K562 (cell line): ENCODE results near the gene HK1. TPM values are rescaled to one million over a fixed set of nuclear protein-coding genes. Genes with fewer than 3 reads are reported as not detected.

ENCODE experiments used
- ATAC-seq: fragments of 200-7000 bp; cut with Tn5 transposase; 3 replicates; pipeline ENCODE4 v1.9.1; 2020; ENCODE audit warnings: moderate library complexity
- BruUV-seq: library from RNA; stranded (reverse); fragments of 400-500 nt; replicated peaks from 2 replicates; lab custom pipeline; 2021; lab: Mats Ljungman, UMichigan
- CTCF ChIA-PET: fragments of 300-600 bp; formaldehyde crosslinking; extraction: SDS; loops from one replicate; lab custom pipeline; 2021; ENCODE audit warnings: low intra/inter-chr PET ratio; lab: Yijun Ruan, JAX
- POLR2A ChIA-PET: fragments of 300-600, 350-650 bp; sonication (Branson Sonifier 250); formaldehyde crosslinking; extraction: SDS; loops from one replicate; lab custom pipeline; 2021; ENCODE audit warnings: antibody characterized with exemption, inconsistent platforms; lab: Yijun Ruan, JAX
- DNase-seq, 4 experiments: peaks; one replicate each; pipeline versions ENCODE4 v3.0.0 to v3.0.0-alpha.2; 2011 to 2018; ENCODE audit warnings: low spot score in 3 of 4, mixed read lengths in 3 of 4; ENCODE audit errors: extremely low read depth in 1 of 4
- FAIRE-seq: peaks from 2 replicates; lab custom pipeline; 2011; peaks lifted over from hg19 to GRCh38; lab: Jason Lieb, UNC
- H2AFZ ChIP-seq: 2 replicates; pipeline ENCODE4 v1.6.0; 2011; ENCODE audit warnings: low read depth, low read length, control low read depth, inconsistent platforms
- H3K27ac ChIP-seq: fragments of 200-600 bp; 3 replicates; pipeline ENCODE4 v1.8.0; 2011; ENCODE audit warnings: low read depth, mild to moderate bottlenecking, control low read depth, inconsistent platforms, low read length, moderate library complexity, mixed read lengths; ENCODE audit errors: extremely low read depth
- H3K27me3 ChIP-seq, 2 experiments: fragments of 300-600 bp in 1 of 2; 2 replicates in 1 of 2; 3 replicates in 1 of 2; pipeline versions ENCODE4 v1.6.0 to v1.8.0; 2011; ENCODE audit warnings: inconsistent platforms in 2 of 2, low read length in 2 of 2, mild to moderate bottlenecking in 1 of 2, mixed read lengths in 1 of 2, moderate library complexity in 1 of 2; ENCODE audit not compliant: control insufficient read depth in 2 of 2, insufficient read depth in 2 of 2
- H3K36me3 ChIP-seq: fragments of 300-600 bp; 3 replicates; pipeline ENCODE4 v1.8.0; 2011; ENCODE audit warnings: mild to moderate bottlenecking, low read length, inconsistent platforms; ENCODE audit not compliant: control insufficient read depth, insufficient read depth
- H3K4me1 ChIP-seq, 2 experiments: fragments of 200-600 bp in 1 of 2; replicated peaks in 1 of 2; 2 replicates in 1 of 2; 3 replicates in 1 of 2; pipeline versions ENCODE4 v1.5.1 to v1.8.0; 2011; ENCODE audit warnings: inconsistent platforms in 2 of 2, low read length in 2 of 2, mild to moderate bottlenecking in 1 of 2, mixed read lengths in 1 of 2, moderate library complexity in 1 of 2; ENCODE audit not compliant: control insufficient read depth in 2 of 2, insufficient read depth in 2 of 2
- H3K4me2 ChIP-seq: 2 replicates; pipeline ENCODE4 v1.6.1; 2011; ENCODE audit warnings: low read length, control low read depth, inconsistent platforms, mixed read lengths; ENCODE audit not compliant: insufficient read depth
- H3K4me3 ChIP-seq: fragments of 200-600 bp; sonication (generic), shearing (Covaris generic); 2 replicates; pipeline ENCODE4 v1.5.1; 2016; ENCODE audit warnings: control low read depth, inconsistent platforms
- H3K79me2 ChIP-seq: fragments of 200-600 bp; 3 replicates; pipeline ENCODE4 v1.8.0; 2011; ENCODE audit warnings: low read length, inconsistent platforms; ENCODE audit not compliant: control insufficient read depth, insufficient read depth
- H3K9ac ChIP-seq, 2 experiments: 2 replicates each; pipeline versions ENCODE4 v1.6.0 to v1.6.1; 2011; ENCODE audit warnings: low read depth in 2 of 2, low read length in 2 of 2, control low read depth in 1 of 2, inconsistent platforms in 1 of 2, mild to moderate bottlenecking in 1 of 2, mixed read lengths in 1 of 2; ENCODE audit not compliant: insufficient read depth in 1 of 2
- H3K9me1 ChIP-seq: one replicate; pipeline ENCODE4 v1.6.0; 2011; ENCODE audit warnings: inconsistent platforms, mild to moderate bottlenecking, low read length, moderate library complexity; ENCODE audit not compliant: control insufficient read depth, insufficient read depth
- H3K9me3 ChIP-seq: replicated peaks from 2 replicates; pipeline ENCODE4 v1.5.1; 2011; ENCODE audit warnings: low read depth, low read length, inconsistent platforms; ENCODE audit not compliant: control insufficient read depth, insufficient read depth
- H4K20me1 ChIP-seq: replicated peaks from 2 replicates; pipeline ENCODE4 v1.6.1; 2011; ENCODE audit warnings: low read length, inconsistent platforms, mixed read lengths; ENCODE audit not compliant: control insufficient read depth, insufficient read depth
- CEBPG ChIP-seq, 3 experiments: fragments of 200-800 bp in 1 of 3; sonication (Bioruptor generic) in 1 of 3; sonication (generic) in 1 of 3; formaldehyde crosslinking in 1 of 3; IDR thresholded peaks in 2 of 3; conservative IDR thresholded peaks in 1 of 3; 2 replicates each; pipeline versions ENCODE4 v1.6.1 to v1.8.0; 2016 to 2022; ENCODE audit warnings: missing compliant biosample characterization in 2 of 3, missing genetic modification characterization in 2 of 3, mild to moderate bottlenecking in 1 of 3, missing genetic modification reagents in 1 of 3
- DNMT1 ChIP-seq: fragments of 450-650 bp; IDR thresholded peaks from 2 replicates; pipeline ENCODE4 v1.6.1; 2016; ENCODE audit warnings: antibody characterized with exemption, mild to moderate bottlenecking
- DPF2 ChIP-seq: fragments of 450-650 bp; IDR thresholded peaks from 2 replicates; pipeline ENCODE4 v1.6.1; 2016
- EP300 ChIP-seq: IDR thresholded peaks from 2 replicates; pipeline ENCODE4 v1.6.1; 2012; ENCODE audit warnings: low read length, improper control_type of control experiment
- EP400 ChIP-seq: fragments of 450-650 bp; IDR thresholded peaks from 2 replicates; pipeline ENCODE4 v1.6.1; 2017; ENCODE audit warnings: antibody characterized with exemption, mild to moderate bottlenecking, moderate library complexity
- FOXA3 ChIP-seq, 2 experiments: fragments of 450-650 bp in 1 of 2; sonication (generic) in 1 of 2; formaldehyde crosslinking; IDR thresholded peaks in 1 of 2; conservative IDR thresholded peaks in 1 of 2; 2 replicates each; pipeline versions ENCODE4 v1.4.0 to v1.8.0; 2020 to 2022; ENCODE audit warnings: mild to moderate bottlenecking in 2 of 2, missing genetic modification reagents in 1 of 2
- FOXK1 ChIP-seq: sonication (generic); formaldehyde crosslinking; IDR thresholded peaks from 2 replicates; pipeline ENCODE4 v1.8.0; 2022; ENCODE audit warnings: missing genetic modification reagents, mild to moderate bottlenecking, borderline replicate concordance
- GATAD2B ChIP-seq: fragments of 450-650 bp; IDR thresholded peaks from 2 replicates; pipeline ENCODE4 v1.6.1; 2017; ENCODE audit warnings: mild to moderate bottlenecking, borderline replicate concordance
- KDM5B ChIP-seq: fragments of 200-600 bp; sonication (generic); IDR thresholded peaks from 2 replicates; pipeline ENCODE4 v1.6.1; 2012; ENCODE audit warnings: low read depth, mild to moderate bottlenecking, moderate library complexity, low read length, control low read depth, inconsistent platforms; ENCODE audit not compliant: insufficient replicate concordance
- MED1 ChIP-seq: sonication (generic); formaldehyde crosslinking; IDR thresholded peaks from 2 replicates; pipeline ENCODE4 v1.8.1; 2023; ENCODE audit warnings: missing genetic modification reagents, borderline replicate concordance
- MTF1 ChIP-seq: fragments of 250-450 bp; sonication (Bioruptor Pico); IDR thresholded peaks from 2 replicates; pipeline ENCODE4 v1.9.0; 2021; ENCODE audit warnings: moderate library complexity, mild to moderate bottlenecking, inconsistent platforms, borderline replicate concordance
- NR1H2 ChIP-seq: sonication (generic); formaldehyde crosslinking; IDR thresholded peaks from 2 replicates; pipeline ENCODE4 v1.4.0; 2020; ENCODE audit warnings: mild to moderate bottlenecking, missing genetic modification reagents
- PHTF2 ChIP-seq: fragments of 250-450 bp; sonication (Bioruptor Pico); IDR thresholded peaks from 2 replicates; pipeline ENCODE4 v1.5.0; 2021; ENCODE audit warnings: mild to moderate bottlenecking
- PML ChIP-seq: IDR thresholded peaks from 2 replicates; pipeline ENCODE4 v1.6.1; 2012; ENCODE audit warnings: low read length, inconsistent platforms
- PRMT5 ChIP-seq: sonication (generic); formaldehyde crosslinking; IDR thresholded peaks from 2 replicates; pipeline ENCODE4 v1.5.0; 2020; ENCODE audit warnings: missing genetic modification reagents
- PRPF4 ChIP-seq: fragments of 200-400 bp; formaldehyde crosslinking; IDR thresholded peaks from one replicate; pipeline ENCODE4 v1.6.1; 2017; ENCODE audit warnings: low read length, low read depth, mild to moderate bottlenecking; ENCODE audit not compliant: insufficient read depth, poor library complexity, severe bottlenecking
- RBM15 ChIP-seq: fragments of 200-400 bp; formaldehyde crosslinking; IDR thresholded peaks from 2 replicates; pipeline ENCODE4 v1.6.1; 2018; ENCODE audit warnings: mild to moderate bottlenecking, low read length, moderate library complexity; ENCODE audit not compliant: insufficient read depth
- TCF7 ChIP-seq: sonication (generic); IDR thresholded peaks from 2 replicates; pipeline ENCODE4 v1.6.1; 2016; ENCODE audit warnings: antibody characterized with exemption, borderline replicate concordance
- TOE1 ChIP-seq, 2 experiments: fragments of 450-650 bp in 1 of 2; sonication (generic) in 1 of 2; formaldehyde crosslinking in 1 of 2; IDR thresholded peaks; 2 replicates each; pipeline versions ENCODE4 v1.7.1 to v1.8.0; 2016 to 2022; ENCODE audit warnings: borderline replicate concordance in 2 of 2, mild to moderate bottlenecking in 2 of 2, antibody characterized with exemption in 1 of 2, inconsistent platforms in 1 of 2, low read depth in 1 of 2, missing genetic modification reagents in 1 of 2, moderate library complexity in 1 of 2
- ZC3H4 ChIP-seq: sonication (generic); formaldehyde crosslinking; IDR thresholded peaks from 2 replicates; pipeline ENCODE4 v1.9.0; 2021; ENCODE audit warnings: missing genetic modification reagents, borderline replicate concordance
- ZNF253 ChIP-seq: fragments of 250-450 bp; sonication (Bioruptor Pico); conservative IDR thresholded peaks from 2 replicates; pipeline ENCODE4 v1.6.1; 2021; ENCODE audit warnings: mild to moderate bottlenecking
- ZNF316 ChIP-seq: fragments of 450-650 bp; IDR thresholded peaks from 2 replicates; pipeline ENCODE4 v1.6.1; 2016
- ZSCAN32 ChIP-seq: fragments of 450-650 bp; formaldehyde crosslinking; IDR thresholded peaks from 2 replicates; pipeline ENCODE4 v1.4.0; 2020; ENCODE audit warnings: mild to moderate bottlenecking, moderate library complexity
- WGBS: fragments of 100-300 bp; shearing (Covaris generic); methylation state at CpG from one replicate; pipeline ENCODE4 v1.1.6; 2016; ENCODE audit warnings: low coverage, mixed read lengths; ENCODE audit not compliant: insufficient coverage; ENCODE audit errors: missing lambda C conversion rate; 5-methylcytosine and 5-hydroxymethylcytosine counted together
- in situ Hi-C: fragments of 300-500 bp; cut with MboI; formaldehyde crosslinking; loops from 4 replicates; pipeline ENCODE4 v1.15.0; 2018; ENCODE audit warnings: inconsistent platforms, mixed read lengths
- intact Hi-C: fragments of 100-400 bp; cut with micrococcal nuclease; formaldehyde crosslinking; loops from 2 replicates; pipeline ENCODE4 v1.14.2; 2022
- polyA plus RNA-seq, 8 experiments: library from polyadenylated mRNA; depleted of rRNA in 4 of 8; stranded (reverse) in 5 of 8; unstranded in 3 of 8; fragments of >200 nt; fragmentation: Nextera tagmentation in 2 of 8; fragmentation: Illumina TruSeq in 1 of 8; extraction: Ambion mirVana in 2 of 8; extraction: Trizol in 1 of 8; gene quantifications; 2 replicates each; pipeline versions ENCODE4 v1.2.1 to v1.2.3, GENCODE V29; 2011 to 2014; ENCODE audit warnings: inconsistent platforms in 1 of 8, missing spikeins in 1 of 8
- total RNA-seq, 7 experiments: library from RNA; depleted of rRNA in 6 of 7; stranded (reverse); fragments of >200 nt in 6 of 7; fragmentation: Illumina TruSeq in 2 of 7; extraction: Trizol in 2 of 7; gene quantifications; 2 replicates each; pipeline versions ENCODE4 v1.2.1 to v1.2.3, GENCODE V29; 2011 to 2021; ENCODE audit warnings: low replicate concordance in 1 of 7

The HK1 gene
- total and polyA plus RNA-seq, 9 of the 15 experiments (the other 6 are each of a cell fraction or from before 2014, with no cell fraction given): 29.2 to 444 (median 193) TPM

DNA sequence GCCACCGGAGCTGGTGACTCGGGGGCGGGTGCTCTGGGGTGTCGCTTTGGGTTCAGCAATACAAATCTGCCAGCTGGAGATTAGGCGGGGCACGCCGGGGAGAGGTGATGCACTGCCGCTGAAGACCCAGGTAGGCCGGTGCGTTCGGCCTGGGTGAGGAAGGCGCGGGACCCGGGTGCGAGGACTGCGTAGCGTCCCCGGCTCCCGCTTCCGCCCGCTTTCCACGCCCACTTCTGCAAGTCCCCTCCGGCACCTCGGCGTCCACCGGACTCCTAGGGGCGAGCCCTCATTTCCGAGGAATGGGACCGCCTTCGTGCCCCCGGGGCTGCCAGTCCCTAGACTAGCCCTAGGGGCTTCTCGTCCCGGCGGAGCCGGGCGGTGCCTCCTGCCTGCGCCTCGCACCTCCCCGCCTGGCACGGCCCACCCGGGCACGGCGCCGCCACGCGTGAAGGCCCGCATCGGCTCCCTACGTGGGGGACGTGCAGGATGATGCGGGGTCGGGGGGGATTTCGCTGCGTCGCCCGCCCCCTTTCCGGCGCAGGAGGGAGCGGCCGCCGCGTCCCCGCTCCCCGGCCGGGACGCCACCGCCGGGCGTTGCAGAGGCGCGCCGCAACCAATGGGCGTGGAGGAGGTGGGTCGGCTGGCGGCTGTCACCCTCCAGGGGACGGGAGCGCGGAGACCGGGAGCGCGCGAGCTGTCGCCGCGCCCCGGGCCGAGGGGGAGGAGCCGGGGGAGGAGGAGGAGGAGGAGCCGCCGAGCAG is 40.0 kb downstream of the HK1 start:
- Histone ChIP-seq H3K9me3 (no peaks in the 10 kb centered on the region), H3K9ac (peak overlapping the region; percentile 92 to 95), H3K4me3 (peak overlapping the region; percentile 61), H4K20me1 (peaks cover 45% of the 10 kb centered on the region), H3K27me3 (no peaks in the 10 kb centered on the region; a peak in 1 of 5 replicates), H2AFZ (peak overlapping the region; percentile 56; the same call in 1 of the 2 replicates), H3K4me1 (peaks cover 52 to 64% of the 10 kb centered on the region in 2 experiments), H3K9me1 (peaks cover 6% of the 10 kb centered on the region), H3K27ac (peak overlapping the region; percentile 99), H3K4me2 (peak overlapping the region; percentile 100), H3K79me2 (peaks cover 83% of the 10 kb centered on the region), H3K36me3 (peaks cover 30% of the 10 kb centered on the region; the same call in 2 of the 3 replicates)
- POLR2A ChIA-PET: interaction anchor here (0.5 to 8.8 kb wide), 13 partner anchors 9 to 597 kb away, joined by 3 to 92 read pairs (median 4); no protein-coding TSS in a partner anchor
- FAIRE-seq: no peak
- ATAC-seq: peak; percentile 80
- CTCF ChIA-PET: no interaction called here
- under 1% methylated on average over 69 of the region's 90 CpGs for WGBS
- peak; percentile 96 to 98 (median 96) for DNase-seq
- in situ Hi-C loops (no loop called here), intact Hi-C loops (loop anchor here (5.0 kb wide), 1 partner anchor 1431 kb away; no protein-coding TSS in a partner anchor)
- no TSS peak for BruUV-seq
- TF ChIP-seq MTF1 (CRISPR knock-in tag): no peak
- TF ChIP-seq EP400: no peak
- TF ChIP-seq CEBPG (CRISPR knock-in tag; IDR thresholded peaks at IDR 0.05): 0 out of 2 replicates have a peak, but pooled peaks have one; percentile 44
- TF ChIP-seq CEBPG (tag; conservative IDR thresholded peaks at IDR 0.05 in 1 of 2, IDR thresholded peaks at IDR 0.05 in 1 of 2): no peak
- TF ChIP-seq TOE1 (IDR thresholded peaks at IDR 0.05; ENCODE audit: borderline replicate concordance): no peak
- no peak for TF ChIP-seq TOE1 (CRISPR knock-in tag; IDR thresholded peaks at IDR 0.05; ENCODE audit: borderline replicate concordance, low read depth)
- peak; percentile 49; the same call in 1 of the 2 replicates for TF ChIP-seq RBM15
- TF ChIP-seq NR1H2 (CRISPR knock-in tag): 0 out of 2 replicates have a peak, but pooled peaks have one; percentile 47
- no peak for TF ChIP-seq PML
- no peak for TF ChIP-seq TCF7
- TF ChIP-seq PHTF2: no peak
- no peak for TF ChIP-seq FOXA3 (CRISPR knock-in tag; conservative IDR thresholded peaks at IDR 0.05 in 1 of 2, IDR thresholded peaks at IDR 0.05 in 1 of 2)
- TF ChIP-seq EP300: no peak
- peak; percentile 48; the same call in 1 of the 2 replicates for TF ChIP-seq FOXK1 (CRISPR knock-in tag)
- no peak for TF ChIP-seq MED1 (CRISPR knock-in tag)
- TF ChIP-seq PRPF4: peak; percentile 20
- peak; percentile 4; the same call in 1 of the 2 replicates for TF ChIP-seq ZNF316
- no peak for TF ChIP-seq ZSCAN32 (CRISPR knock-in tag)
- no peak for TF ChIP-seq GATAD2B
- no peak for TF ChIP-seq PRMT5 (CRISPR knock-in tag)
- no peak for TF ChIP-seq DNMT1
- no peak for TF ChIP-seq ZC3H4 (CRISPR knock-in tag)
- no peak for TF ChIP-seq ZNF253 (CRISPR knock-in tag)
- TF ChIP-seq KDM5B: peak; percentile 30
- TF ChIP-seq DPF2: peak; percentile 12; the same call in 1 of the 2 replicates
